PC-9 (cell line): ENCODE data around the gene MGAT5. TPM values are rescaled to one million over a fixed set of nuclear protein-coding genes. Genes with fewer than 3 reads are reported as not detected.

ENCODE experiments used
- BruUV-seq: library from RNA; stranded (reverse); fragments of 400-500 nt; replicated peaks from 2 replicates; lab custom pipeline; 2021; lab: Mats Ljungman, UMichigan
- CTCF ChIA-PET: fragments of 300-600 bp; sonication (Branson Sonifier 250); formaldehyde crosslinking; loops from one replicate; lab custom pipeline; 2022; ENCODE audit warnings: antibody characterized with exemption; lab: Charles Lee
- POLR2A ChIA-PET: fragments of 300-600 bp; sonication (Branson Sonifier 250); formaldehyde crosslinking; loops from one replicate; lab custom pipeline; 2022; ENCODE audit warnings: antibody characterized with exemption; ENCODE audit not compliant: unreplicated experiment; lab: Charles Lee
- DNase-seq, 2 experiments: peaks; one replicate each; pipeline versions ENCODE4 v3.0.0 to v3.0.0-alpha.2; 2015 to 2022; ENCODE audit warnings: mixed read lengths in 1 of 2
- H2AFZ ChIP-seq: fragments of 200-600 bp; sonication (generic); 2 replicates; pipeline ENCODE4 v1.8.1; 2017; ENCODE audit warnings: antibody characterized with exemption
- H3F3A ChIP-seq: fragments of 200-600 bp; sonication (generic); 2 replicates; pipeline ENCODE4 v1.8.1; 2017; ENCODE audit warnings: antibody characterized with exemption, mild to moderate bottlenecking, low read depth; ENCODE audit not compliant: insufficient read depth
- H3K27ac ChIP-seq: fragments of 200-600 bp; sonication (generic); 2 replicates; pipeline ENCODE4 v1.6.1; 2016; ENCODE audit warnings: mixed run types
- H3K27me3 ChIP-seq: fragments of 200-600 bp; sonication (generic); 2 replicates; pipeline ENCODE4 v1.6.1; 2016; ENCODE audit warnings: low read depth, mixed run types; ENCODE audit not compliant: insufficient read depth
- H3K36me3 ChIP-seq: fragments of 200-600 bp; sonication (generic); 2 replicates; pipeline ENCODE4 v1.6.1; 2016; ENCODE audit warnings: low read depth, mixed run types
- H3K4me1 ChIP-seq: fragments of 200-600 bp; sonication (generic); replicated peaks from 2 replicates; pipeline ENCODE4 v1.6.1; 2016; ENCODE audit warnings: mixed run types; ENCODE audit not compliant: insufficient read depth
- H3K4me2 ChIP-seq: fragments of 200-600 bp; sonication (generic); 2 replicates; pipeline ENCODE4 v1.6.1; 2017; ENCODE audit warnings: mixed run types
- H3K4me3 ChIP-seq: fragments of 200-600 bp; sonication (generic); 2 replicates; pipeline ENCODE4 v1.6.1; 2016; ENCODE audit warnings: mixed run types
- H3K79me2 ChIP-seq: fragments of 200-600 bp; sonication (generic); 2 replicates; pipeline ENCODE4 v1.6.1; 2017; ENCODE audit warnings: low read depth, mixed run types
- H3K9me2 ChIP-seq: fragments of 200-600 bp; sonication (generic); 2 replicates; pipeline ENCODE4 v1.8.1; 2017; ENCODE audit warnings: mild to moderate bottlenecking; ENCODE audit not compliant: insufficient read depth
- H3K9me3 ChIP-seq: fragments of 200-600 bp; sonication (generic); 2 replicates; pipeline ENCODE4 v1.8.1; 2016; ENCODE audit warnings: low read depth; ENCODE audit not compliant: insufficient read depth
- H4K20me1 ChIP-seq: fragments of 200-600 bp; sonication (generic); 2 replicates; pipeline ENCODE4 v1.8.1; 2017; ENCODE audit not compliant: insufficient read depth
- CTCF ChIP-seq: fragments of 200-600 bp; sonication (generic); conservative IDR thresholded peaks from 2 replicates; pipeline ENCODE4 v1.6.1; 2017; ENCODE audit warnings: mixed run types, antibody characterized with exemption, mild to moderate bottlenecking, moderate library complexity
- EZH2 ChIP-seq: fragments of 200-600 bp; sonication (generic); IDR thresholded peaks from 2 replicates; pipeline ENCODE4 v1.8.0; 2017; ENCODE audit warnings: antibody characterized with exemption, low read depth
- intact Hi-C: fragments of 100-400 bp; cut with micrococcal nuclease; formaldehyde crosslinking; loops from one replicate; pipeline ENCODE4 v1.10.0; 2022; ENCODE audit not compliant: unreplicated experiment
- total RNA-seq: library from RNA; stranded (reverse); gene quantifications from 2 replicates; pipeline ENCODE4 v1.2.3, GENCODE V29; 2021

Gene MGAT5
- total RNA-seq, 1 experiment from 2014 or later: 33.5 TPM

GRCh38 chr2:134499307-134499926, 245.5 kb downstream of the MGAT5 start:
- intact Hi-C loops: no loop called here
- Histone ChIP-seq H3F3A (no peaks in the 10 kb centered on the region), H3K79me2 (no peaks in the 10 kb centered on the region), H3K4me2 (no peak overlapping the region), H3K27me3 (no peaks in the 10 kb centered on the region), H2AFZ (no peak overlapping the region), H3K9me2 (no peaks in the 10 kb centered on the region), H3K4me1 (no peaks in the 10 kb centered on the region), H4K20me1 (no peaks in the 10 kb centered on the region), H3K27ac (no peak overlapping the region), H3K9me3 (no peaks in the 10 kb centered on the region), H3K36me3 (no peaks in the 10 kb centered on the region), H3K4me3 (no peak overlapping the region)
- CTCF ChIA-PET: no interaction called here
- POLR2A ChIA-PET: no interaction called here
- BruUV-seq: no TSS peak
- TF ChIP-seq EZH2 (no peak), CTCF (no peak)
- DNase-seq: no peak

GRCh38 chr2:134500211-134500935, 246.5 kb downstream of the MGAT5 start:
- DNase-seq: no peak
- POLR2A ChIA-PET: no interaction called here
- CTCF ChIA-PET: no interaction called here

GRCh38 chr2:134501476-134502091, 247.7 kb downstream of the MGAT5 start:
- intact Hi-C loops: no loop called here
- no peaks in the 10 kb centered on the region for H3K9me2 ChIP-seq
- no peaks in the 10 kb centered on the region for H3F3A ChIP-seq
- no TSS peak for BruUV-seq
- TF ChIP-seq CTCF (no peak), EZH2 (no peak)
- no peaks in the 10 kb centered on the region for H3K36me3 ChIP-seq
- no peaks in the 10 kb centered on the region for H3K4me1 ChIP-seq
- no peaks in the 10 kb centered on the region for H3K9me3 ChIP-seq
- H2AFZ ChIP-seq: no peak overlapping the region
- no peaks in the 10 kb centered on the region for H4K20me1 ChIP-seq
- no peak for DNase-seq
- no peak overlapping the region for H3K4me3 ChIP-seq
- H3K79me2 ChIP-seq: no peaks in the 10 kb centered on the region
- ChIA-PET CTCF (no interaction called here), POLR2A (no interaction called here)
- H3K4me2 ChIP-seq: no peak overlapping the region
- no peaks in the 10 kb centered on the region for H3K27me3 ChIP-seq
- no peak overlapping the region for H3K27ac ChIP-seq

More at GRCh38 chr2:134500211-134500935, 246.5 kb downstream of the MGAT5 start:
- H3K4me2 ChIP-seq: no peak overlapping the region
- no peaks in the 10 kb centered on the region for H3K27me3 ChIP-seq
- no peaks in the 10 kb centered on the region for H3K36me3 ChIP-seq
- no peaks in the 10 kb centered on the region for H3F3A ChIP-seq
- H3K9me3 ChIP-seq: no peaks in the 10 kb centered on the region
- intact Hi-C loops: no loop called here
- no peaks in the 10 kb centered on the region for H4K20me1 ChIP-seq
- H3K79me2 ChIP-seq: no peaks in the 10 kb centered on the region
- H3K9me2 ChIP-seq: no peaks in the 10 kb centered on the region
- no peak overlapping the region for H3K4me3 ChIP-seq
- H2AFZ ChIP-seq: no peak overlapping the region
- no peaks in the 10 kb centered on the region for H3K4me1 ChIP-seq
- no TSS peak for BruUV-seq
- H3K27ac ChIP-seq: no peak overlapping the region
- TF ChIP-seq EZH2 (no peak), CTCF (no peak)
